GM18505 (cell line): ENCODE data around the gene HLA-DRB1.
A peak's percentile ranks its signal among the peaks of the same experiment; 100 is the strongest.
"Not testable (repeated sequence)": the region's sequence is repeated elsewhere in the genome, so short reads cannot be mapped to it uniquely, and the experiment has no call there.

ENCODE experiments used
- ATAC-seq: cut with Tn5 transposase; IDR thresholded peaks from one replicate; pipeline ENCODE4 v1.9.1; 2021; ENCODE audit not compliant: unreplicated experiment
- POLR2A ChIP-seq: IDR thresholded peaks from 4 replicates; pipeline ENCODE4 v1.6.1; 2011; ENCODE audit warnings: borderline replicate concordance; ENCODE audit not compliant: insufficient read depth, insufficient read length; ENCODE audit errors: extremely low read depth

Gene HLA-DRB1

DNA sequence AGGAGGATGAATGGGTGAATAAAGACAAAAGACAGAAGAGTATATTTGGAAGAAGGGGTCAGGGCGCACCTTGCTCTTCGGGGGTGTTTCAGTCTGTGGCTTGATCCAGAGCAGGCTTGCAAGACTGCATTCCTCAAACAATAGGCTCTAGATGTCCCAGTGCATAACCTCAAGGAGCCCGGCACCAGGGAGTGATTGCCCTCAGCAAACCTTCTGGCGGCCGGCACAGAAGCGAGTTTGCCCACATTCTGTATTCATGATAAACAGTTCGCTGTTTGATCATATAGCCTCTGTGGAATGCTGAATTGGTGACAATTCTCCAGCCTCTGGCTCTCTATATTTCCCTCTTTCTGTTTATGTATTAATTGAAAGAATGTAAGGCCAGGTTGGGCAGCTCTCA, 29.9 kb downstream of the HLA-DRB1 start:
- TF ChIP-seq POLR2A: no peak
- ATAC-seq: no peak

GRCh38 chr6:32558426-32559057, 31.1 kb downstream of the HLA-DRB1 start:
- ATAC-seq: no peak
- no peak for TF ChIP-seq POLR2A

GRCh38 chr6:32554116-32554965, 35.3 kb downstream of the HLA-DRB1 start:
- no peak for ATAC-seq
- TF ChIP-seq POLR2A: no peak

GRCh38 chr6:32553037-32553742, 36.5 kb downstream of the HLA-DRB1 start:
- no peak for ATAC-seq

DNA sequence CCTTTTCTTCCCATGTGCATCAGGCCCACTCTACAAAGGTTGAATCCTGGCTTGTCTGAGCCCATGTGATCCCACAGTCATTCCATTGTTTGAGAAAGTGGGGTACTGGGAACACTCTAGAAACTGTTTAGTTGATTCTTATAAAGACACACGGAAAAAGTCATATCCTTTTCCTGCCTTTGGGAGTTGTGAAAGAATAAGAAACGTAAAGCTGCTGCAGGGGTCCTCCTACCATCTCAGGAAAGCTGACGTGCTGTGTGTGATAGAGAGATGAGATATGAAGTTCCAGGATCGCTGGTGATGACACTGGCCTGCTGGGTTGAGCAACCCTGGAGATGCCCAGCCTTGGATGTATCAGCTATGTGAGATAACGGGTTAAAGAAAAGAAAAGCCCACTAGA, 38.2 kb downstream of the HLA-DRB1 start:
- no peak for ATAC-seq
- TF ChIP-seq POLR2A: no peak

More at GRCh38 chr6:32553037-32553742, 36.5 kb downstream of the HLA-DRB1 start:
- TF ChIP-seq POLR2A: no peak

DNA sequence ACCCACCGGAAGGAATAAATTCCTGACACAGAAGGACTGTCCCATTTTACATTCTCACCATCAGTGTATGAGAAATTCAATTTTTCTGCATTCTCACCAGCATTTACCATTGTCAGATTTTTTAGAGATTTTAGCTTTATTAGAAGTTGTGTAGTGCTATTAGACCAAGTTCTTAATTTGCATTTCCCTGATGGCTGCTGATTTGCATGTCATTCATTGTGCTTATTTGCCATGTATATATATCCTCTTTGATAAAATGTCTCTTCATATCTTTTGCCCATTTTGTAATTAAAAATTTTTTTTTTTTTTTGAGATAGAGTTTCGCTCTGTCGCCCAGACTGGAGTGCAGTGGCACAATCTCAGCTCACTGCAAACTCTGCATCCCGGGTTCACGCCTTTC, 49.8 kb downstream of the HLA-DRB1 start:
- no peak for ATAC-seq
- no peak for TF ChIP-seq POLR2A

DNA sequence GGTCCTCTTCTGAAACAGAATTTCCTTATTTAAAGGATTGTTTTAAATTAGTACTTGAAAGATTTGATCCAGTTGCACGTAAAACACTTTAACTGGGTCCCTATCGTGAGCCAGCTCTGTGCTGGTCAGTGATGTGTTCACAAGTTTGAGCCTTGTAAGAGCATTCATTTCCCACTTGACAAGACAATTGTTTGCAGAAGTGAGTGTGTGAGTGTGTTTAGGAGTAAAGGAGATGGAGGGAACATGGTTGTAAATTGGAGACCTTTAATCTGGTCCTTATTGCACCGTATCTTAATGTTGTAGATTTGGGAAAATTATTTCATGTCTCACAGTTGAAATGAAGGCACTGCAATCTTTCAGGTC, 59.2 kb downstream of the HLA-DRB1 start:
- ATAC-seq: not testable (repeated sequence)

- no peak for ATAC-seq
- TF ChIP-seq POLR2A: peak; percentile 94
These were observed 59.8 kb downstream of the HLA-DRB1 start, which contains the start of gene HLA-DRB5 for GRCh38 chr6:32529697-32530430. TSS of gene HLA-DRB5 (minus strand) at chr6:32530287. CDS start at chr6:32530224, 63 bp downstream.
